Measurements from ENCODE around the gene NPC1L1.

DNA sequence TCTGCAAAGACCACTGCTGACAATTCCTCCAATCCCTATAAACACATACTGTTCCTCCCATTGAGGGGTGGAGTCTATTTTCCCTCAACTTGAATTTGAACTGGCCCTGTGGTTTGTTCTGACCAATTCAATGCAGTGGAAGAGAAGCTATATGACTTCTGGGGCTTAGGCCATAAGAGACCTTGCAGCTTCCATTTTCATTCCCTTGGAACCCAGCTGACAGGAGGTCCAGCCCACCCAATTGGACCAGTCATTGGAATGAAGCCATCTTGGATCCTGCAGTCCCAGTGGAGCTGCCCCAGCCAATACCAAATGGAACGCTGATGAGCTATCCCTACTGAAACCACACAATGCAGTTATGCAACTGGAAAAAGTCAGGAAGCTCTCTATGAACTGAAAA, 49.8 kb upstream of the NPC1L1 start:
- TF ChIP-seq, protein P1, sequence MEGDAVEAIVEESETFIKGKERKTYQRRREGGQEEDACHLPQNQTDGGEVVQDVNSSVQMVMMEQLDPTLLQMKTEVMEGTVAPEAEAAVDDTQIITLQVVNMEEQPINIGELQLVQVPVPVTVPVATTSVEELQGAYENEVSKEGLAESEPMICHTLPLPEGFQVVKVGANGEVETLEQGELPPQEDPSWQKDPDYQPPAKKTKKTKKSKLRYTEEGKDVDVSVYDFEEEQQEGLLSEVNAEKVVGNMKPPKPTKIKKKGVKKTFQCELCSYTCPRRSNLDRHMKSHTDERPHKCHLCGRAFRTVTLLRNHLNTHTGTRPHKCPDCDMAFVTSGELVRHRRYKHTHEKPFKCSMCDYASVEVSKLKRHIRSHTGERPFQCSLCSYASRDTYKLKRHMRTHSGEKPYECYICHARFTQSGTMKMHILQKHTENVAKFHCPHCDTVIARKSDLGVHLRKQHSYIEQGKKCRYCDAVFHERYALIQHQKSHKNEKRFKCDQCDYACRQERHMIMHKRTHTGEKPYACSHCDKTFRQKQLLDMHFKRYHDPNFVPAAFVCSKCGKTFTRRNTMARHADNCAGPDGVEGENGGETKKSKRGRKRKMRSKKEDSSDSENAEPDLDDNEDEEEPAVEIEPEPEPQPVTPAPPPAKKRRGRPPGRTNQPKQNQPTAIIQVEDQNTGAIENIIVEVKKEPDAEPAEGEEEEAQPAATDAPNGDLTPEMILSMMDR (conservative IDR thresholded peaks at IDR 0.05; ENCODE audit: low read depth, low read length) = no peak
- TF ChIP-seq EZH2 (IDR thresholded peaks at IDR 0.05; ENCODE audit: low read length, unreplicated experiment) (no peak), EZH2phosphoT487 (IDR thresholded peaks at IDR 0.05; ENCODE audit: borderline replicate concordance, low read length) (no peak)
